Uterus (tissue), 4 donors: ENCODE measurements around the gene USP53. TPM values are rescaled to one million over a fixed set of nuclear protein-coding genes. Genes with fewer than 3 reads are reported as not detected.

Source experiments
- DNase-seq, 2 donors: peaks; one replicate each; pipeline ENCODE4 v3.0.0-alpha.2; 2019 to 2020
- H3K27ac ChIP-seq, 2 donors: fragments of 200-600 bp; sonication (generic); 1 replicate in 1 of 2; 2 replicates in 1 of 2; pipeline ENCODE4 v1.5.1; 2016 to 2018
- H3K27me3 ChIP-seq, 2 donors: fragments of 200-600 bp; sonication (generic); one replicate each; pipeline ENCODE4 v1.5.1; 2018 to 2019; ENCODE audit warnings: control low read depth in 1 of 2
- H3K36me3 ChIP-seq, 2 donors: fragments of 200-600 bp; sonication (generic); one replicate each; pipeline ENCODE4 v1.5.1; 2019; ENCODE audit warnings: control low read depth in 1 of 2
- H3K4me1 ChIP-seq, 2 donors: fragments of 200-600 bp; sonication (generic); one replicate each; pipeline ENCODE4 v1.5.1; 2018 to 2019; ENCODE audit warnings: control low read depth in 1 of 2
- H3K4me3 ChIP-seq, 2 donors: fragments of 200-600 bp; sonication (generic); 1 replicate in 1 of 2; 2 replicates in 1 of 2; pipeline ENCODE4 v1.5.1; 2018 to 2019; ENCODE audit warnings: mild to moderate bottlenecking in 1 of 2
- H3K9me3 ChIP-seq, 2 donors: fragments of 200-600 bp; sonication (generic); one replicate each; pipeline ENCODE4 v1.5.1; 2019; ENCODE audit warnings: control low read depth in 1 of 2
- CTCF ChIP-seq, 4 experiments: fragments of 200-600 bp in 2 of 4; fragments of 450-650 bp in 2 of 4; sonication (generic) in 2 of 4; IDR thresholded peaks; one replicate each; pipeline ENCODE4 v1.5.1; 2016 to 2019; ENCODE audit warnings: antibody characterized with exemption in 4 of 4, mild to moderate bottlenecking in 2 of 4, moderate library complexity in 1 of 4
- POLR2A ChIP-seq, 2 donors: fragments of 450-650 bp; IDR thresholded peaks; one replicate each; pipeline ENCODE4 v1.6.1; 2016; ENCODE audit warnings: antibody characterized with exemption in 2 of 2, mild to moderate bottlenecking in 1 of 2, moderate library complexity in 1 of 2
- intact Hi-C: fragments of 100-400 bp; cut with DNase I; formaldehyde crosslinking; loops from one replicate; pipeline ENCODE4 v1.15.1; 2023; ENCODE audit warnings: low total_unique reads
- total RNA-seq, 4 donors: library from RNA; depleted of rRNA in 3 of 4; stranded (reverse); fragments of >200 nt in 3 of 4; gene quantifications; one replicate each; pipeline versions ENCODE4 v1.1.0 to v1.2.4, GENCODE V29; 2014 to 2023
- donor health status: DM: yes; HTN: yes; CAD: no.

USP53 gene
- total RNA-seq, 4 donors from 2014 or later: 29.5 to 156 (median 48.6) TPM

- intact Hi-C loops: no loop called here
- TF ChIP-seq CTCF (IDR thresholded peaks at IDR 0.05): no peak
- Histone ChIP-seq H3K4me3 (no peak overlapping the region), H3K9me3 (no peaks in the 10 kb centered on the region), H3K27me3 (no peaks in the 10 kb centered on the region), H3K36me3 (no peaks in the 10 kb centered on the region), H3K27ac (no peak overlapping the region), H3K4me1 (no peaks in the 10 kb centered on the region)
- DNase-seq: no peak
These were observed 3.4 kb upstream of the USP53 start for GRCh38 chr4:119209077-119209476.

GRCh38 chr4:119209586-119209985, 2.9 kb upstream of the USP53 start:
- Histone ChIP-seq H3K4me3 (no peak overlapping the region), H3K4me1 (no peaks in the 10 kb centered on the region), H3K27me3 (no peaks in the 10 kb centered on the region), H3K9me3 (no peaks in the 10 kb centered on the region), H3K36me3 (no peaks in the 10 kb centered on the region), H3K27ac (no peak overlapping the region)
- no peak for DNase-seq
- TF ChIP-seq POLR2A (IDR thresholded peaks at IDR 0.05) (no peak), CTCF (IDR thresholded peaks at IDR 0.05) (no peak)
- intact Hi-C loops: no loop called here

DNA sequence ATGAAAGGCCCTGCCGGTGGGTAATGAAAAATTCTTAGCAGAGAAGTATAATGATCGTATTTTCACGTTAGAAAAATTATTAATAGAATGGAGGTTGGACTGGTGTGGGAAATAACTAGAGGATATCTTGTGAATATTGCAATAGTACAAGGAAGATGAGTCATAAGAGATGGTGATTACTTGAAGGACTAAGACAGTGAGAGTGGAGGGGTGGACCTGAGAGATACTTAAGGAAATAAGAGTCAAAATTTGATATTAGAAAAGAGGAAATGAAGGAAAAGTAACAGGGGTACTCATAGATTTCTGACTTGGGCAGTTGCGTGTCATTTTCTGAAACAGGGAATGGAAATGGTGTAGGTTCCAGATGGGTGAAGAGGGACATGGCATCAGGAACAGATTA, 1.7 kb upstream of the USP53 start:
- Histone ChIP-seq H3K36me3 (no peaks in the 10 kb centered on the region), H3K9me3 (no peaks in the 10 kb centered on the region), H3K27ac (no peak overlapping the region), H3K27me3 (no peaks in the 10 kb centered on the region), H3K4me1 (peaks cover 0 to 4% of the 10 kb centered on the region in 2 donors), H3K4me3 (no peak overlapping the region)
- DNase-seq: no peak
- TF ChIP-seq POLR2A (IDR thresholded peaks at IDR 0.05) (no peak), CTCF (IDR thresholded peaks at IDR 0.05) (no peak)
- intact Hi-C loops: no loop called here

GRCh38 chr4:119211867-119212233, 663 bp upstream of the USP53 start:
- TF ChIP-seq POLR2A (IDR thresholded peaks at IDR 0.05) (no peak), CTCF (IDR thresholded peaks at IDR 0.05) (no peak)
- H3K4me3 ChIP-seq: peak overlapping the region; percentile 64 to 92
- intact Hi-C loops: no loop called here

GRCh38 chr4:119212964-119213606, 572 bp downstream of the USP53 start:
- TF ChIP-seq POLR2A (IDR thresholded peaks at IDR 0.05) (peak in 1 of 2 donors; percentile 30), CTCF (IDR thresholded peaks at IDR 0.05) (peak in 1 of 4 experiments; percentile 38)
- Histone ChIP-seq H3K9me3 (no peaks in the 10 kb centered on the region), H3K4me1 (peaks cover 0 to 4% of the 10 kb centered on the region in 2 donors), H3K27ac (peak overlapping the region; percentile 96 to 98), H3K4me3 (peak overlapping the region; percentile 64 to 92), H3K27me3 (no peaks in the 10 kb centered on the region), H3K36me3 (no peaks in the 10 kb centered on the region)
- DNase-seq: peak; percentile 82 to 86
- intact Hi-C loops: no loop called here

More at GRCh38 chr4:119211867-119212233, 663 bp upstream of the USP53 start:
- DNase-seq: no peak
- Histone ChIP-seq H3K36me3 (no peaks in the 10 kb centered on the region), H3K27ac (peak overlapping the region; percentile 96 to 98), H3K9me3 (no peaks in the 10 kb centered on the region), H3K4me1 (peaks cover 0 to 4% of the 10 kb centered on the region in 2 donors), H3K27me3 (no peaks in the 10 kb centered on the region)
